ENCODE results near the gene ADORA3. TPM values are rescaled to one million over a fixed set of nuclear protein-coding genes. Genes with fewer than 3 reads are reported as not detected.

Gene ADORA3
- total RNA-seq, 4 donors from 2014 or later, result 2.3 to 7.7 (median 3.4) TPM

DNA sequence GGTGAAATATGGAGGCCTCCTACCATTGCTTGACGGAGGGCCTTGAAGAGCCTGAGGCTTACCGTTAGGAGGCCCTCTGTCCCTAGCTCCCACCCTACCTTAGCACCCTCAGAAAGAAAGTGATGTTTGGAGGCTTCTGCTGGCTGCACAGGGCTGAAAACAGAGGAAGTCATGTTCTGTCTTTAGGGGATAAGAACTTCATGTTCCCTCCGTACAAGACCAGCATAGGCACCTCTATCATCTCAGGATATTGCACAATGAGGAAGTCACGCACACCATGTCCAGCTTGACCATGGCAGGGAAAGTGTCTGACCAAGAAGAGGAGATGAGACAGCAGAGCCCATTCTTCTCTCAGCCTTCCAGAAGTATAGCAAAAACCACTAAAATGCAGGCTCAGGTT is 13.8 kb downstream of the ADORA3 start:
- Histone ChIP-seq H3K4me1 (no peaks in the 10 kb centered on the region), H3K27me3 (no peaks in the 10 kb centered on the region), H3K36me3 (no peaks in the 10 kb centered on the region), H3K9me3 (no peaks in the 10 kb centered on the region), H3K27ac (no peak overlapping the region), H3K4me3 (replicated peaks in 1 of 3) (no peak overlapping the region)
- 88 to 94% methylated on average over 4 of the region's 4 CpGs for WGBS, 2 donors
- no peak for DNase-seq
- TF ChIP-seq, protein P1, sequence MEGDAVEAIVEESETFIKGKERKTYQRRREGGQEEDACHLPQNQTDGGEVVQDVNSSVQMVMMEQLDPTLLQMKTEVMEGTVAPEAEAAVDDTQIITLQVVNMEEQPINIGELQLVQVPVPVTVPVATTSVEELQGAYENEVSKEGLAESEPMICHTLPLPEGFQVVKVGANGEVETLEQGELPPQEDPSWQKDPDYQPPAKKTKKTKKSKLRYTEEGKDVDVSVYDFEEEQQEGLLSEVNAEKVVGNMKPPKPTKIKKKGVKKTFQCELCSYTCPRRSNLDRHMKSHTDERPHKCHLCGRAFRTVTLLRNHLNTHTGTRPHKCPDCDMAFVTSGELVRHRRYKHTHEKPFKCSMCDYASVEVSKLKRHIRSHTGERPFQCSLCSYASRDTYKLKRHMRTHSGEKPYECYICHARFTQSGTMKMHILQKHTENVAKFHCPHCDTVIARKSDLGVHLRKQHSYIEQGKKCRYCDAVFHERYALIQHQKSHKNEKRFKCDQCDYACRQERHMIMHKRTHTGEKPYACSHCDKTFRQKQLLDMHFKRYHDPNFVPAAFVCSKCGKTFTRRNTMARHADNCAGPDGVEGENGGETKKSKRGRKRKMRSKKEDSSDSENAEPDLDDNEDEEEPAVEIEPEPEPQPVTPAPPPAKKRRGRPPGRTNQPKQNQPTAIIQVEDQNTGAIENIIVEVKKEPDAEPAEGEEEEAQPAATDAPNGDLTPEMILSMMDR (IDR thresholded peaks at IDR 0.05), result no peak
- TF ChIP-seq POLR2A (IDR thresholded peaks at IDR 0.05), result no peak
- intact Hi-C loops (cut with DNase I), result loop anchor here (10.0 kb wide), 1 partner anchor 265 kb away; the partner anchor contains the start of gene DDX20

GRCh38 chr1:111488669-111489068 is 14.8 kb downstream of the ADORA3 start:
- 94 to 95% methylated on average over 7 to 9 of the region's 9 CpGs for WGBS, 2 donors
- no peaks in the 10 kb centered on the region for H3K27me3 ChIP-seq
- no peaks in the 10 kb centered on the region for H3K9me3 ChIP-seq
- no peak for DNase-seq
- no peaks in the 10 kb centered on the region for H3K36me3 ChIP-seq
- H3K27ac ChIP-seq, result no peak overlapping the region
- intact Hi-C loops (cut with DNase I), result loop anchor here (10.0 kb wide), 1 partner anchor 266 kb away; the partner anchor contains the start of gene DDX20
- TF ChIP-seq, protein P1 (IDR thresholded peaks at IDR 0.05), result no peak
- no peak for TF ChIP-seq POLR2A (IDR thresholded peaks at IDR 0.05)
- no peaks in the 10 kb centered on the region for H3K4me1 ChIP-seq
- no peak overlapping the region for H3K4me3 ChIP-seq (replicated peaks in 1 of 3)

GRCh38 chr1:111487133-111487532 is 16.3 kb downstream of the ADORA3 start:
- Histone ChIP-seq H3K4me1 (no peaks in the 10 kb centered on the region), H3K36me3 (no peaks in the 10 kb centered on the region), H3K27me3 (no peaks in the 10 kb centered on the region), H3K4me3 (replicated peaks in 1 of 3) (no peak overlapping the region), H3K27ac (no peak overlapping the region), H3K9me3 (no peaks in the 10 kb centered on the region)
- no peak for DNase-seq
- intact Hi-C loops (cut with DNase I), result loop anchor here (10.0 kb wide), 1 partner anchor 268 kb away; the partner anchor contains the start of gene DDX20
- TF ChIP-seq, protein P1 (IDR thresholded peaks at IDR 0.05), result no peak
- no peak for TF ChIP-seq POLR2A (IDR thresholded peaks at IDR 0.05)
- 72 to 82% methylated on average over 6 of the region's 6 CpGs for WGBS, 2 donors

GRCh38 chr1:111486431-111486830 is 17.0 kb downstream of the ADORA3 start:
- Histone ChIP-seq H3K36me3 (no peaks in the 10 kb centered on the region), H3K4me1 (no peaks in the 10 kb centered on the region), H3K4me3 (replicated peaks in 1 of 3) (no peak overlapping the region), H3K27me3 (no peaks in the 10 kb centered on the region), H3K9me3 (no peaks in the 10 kb centered on the region), H3K27ac (no peak overlapping the region)
- no peak for DNase-seq
- WGBS, 2 donors, result 94 to 98% methylated on average over 6 to 7 of the region's 7 CpGs
- no peak for TF ChIP-seq POLR2A (IDR thresholded peaks at IDR 0.05)
- TF ChIP-seq, protein P1 (IDR thresholded peaks at IDR 0.05), result no peak
- intact Hi-C loops (cut with DNase I), result loop anchor here (10.0 kb wide), 1 partner anchor 268 kb away; the partner anchor contains the start of gene DDX20

DNA sequence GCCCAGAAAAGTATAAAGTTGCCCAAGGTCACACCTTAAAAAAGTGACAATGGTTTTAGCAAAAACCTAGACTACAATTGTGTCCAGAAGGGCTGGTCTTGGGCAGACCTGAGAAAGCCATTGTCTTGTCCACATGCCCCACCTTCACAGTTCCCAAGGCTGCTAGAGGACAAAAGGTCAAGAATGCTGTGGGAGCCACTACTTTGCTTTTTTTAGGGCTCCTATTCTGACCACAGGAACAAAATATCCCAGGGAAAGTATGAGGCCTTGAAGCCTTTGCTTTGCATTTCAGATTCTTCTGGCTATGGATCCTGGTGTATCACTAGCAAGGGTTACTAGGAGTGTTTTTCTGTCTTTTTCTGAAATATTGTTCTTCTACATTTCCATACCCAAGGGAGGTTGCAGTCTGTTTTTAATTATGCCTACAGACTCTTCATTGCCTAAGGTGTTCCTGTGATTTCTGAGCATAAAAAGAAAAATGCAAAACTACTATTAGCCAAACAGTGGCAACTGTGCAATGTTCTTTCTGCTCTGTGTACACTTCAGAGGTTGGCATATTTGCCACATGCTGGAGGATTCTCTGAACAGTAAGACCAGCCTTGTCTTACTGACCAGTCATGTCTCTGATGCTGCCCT is 18.9 kb downstream of the ADORA3 start:
- no peak overlapping the region for H3K27ac ChIP-seq
- no peaks in the 10 kb centered on the region for H3K4me1 ChIP-seq
- H3K4me3 ChIP-seq (replicated peaks in 1 of 3), result no peak overlapping the region
- intact Hi-C loops (cut with DNase I), result loop anchor here (10.0 kb wide), 1 partner anchor 270 kb away; the partner anchor contains the start of gene DDX20
- TF ChIP-seq, protein P1 (IDR thresholded peaks at IDR 0.05), result no peak
- TF ChIP-seq POLR2A (IDR thresholded peaks at IDR 0.05), result no peak
- H3K36me3 ChIP-seq, result no peaks in the 10 kb centered on the region
- DNase-seq, result no peak
- H3K9me3 ChIP-seq, result no peaks in the 10 kb centered on the region
- H3K27me3 ChIP-seq, result no peaks in the 10 kb centered on the region

Measured in thyroid gland (tissue), 4 donors.